ENCODE measurements around the gene TNFRSF18. TPM values are rescaled to one million over a fixed set of nuclear protein-coding genes. Genes with fewer than 3 reads are reported as not detected.

The TNFRSF18 gene
- total and polyA plus RNA-seq, 10 of the 15 experiments (the other 5 are each of a cell fraction or from before 2014, with no cell fraction given), result 0.18 to 7.5 (median 1.5) TPM; not detected in 1

- Histone ChIP-seq H3K9me3 (replicated peaks; ENCODE audit: control insufficient read depth, insufficient read depth, low read length) (peaks cover 2% of the 10 kb centered on the region; the same call in 1 of the 3 replicates), H3K4me1 (ENCODE audit: control insufficient read depth, insufficient read depth, low read length) (no peaks in the 10 kb centered on the region), H3K79me2 (ENCODE audit: control insufficient read depth, insufficient read depth, low read length) (no peaks in the 10 kb centered on the region), H2AFZ (ENCODE audit: control insufficient read depth, low read depth, low read length) (no peak overlapping the region), H3K9ac (ENCODE audit: control insufficient read depth, insufficient read depth, low read length) (no peak overlapping the region), H3K27me3 (replicated peaks in 1 of 2; ENCODE audit: control insufficient read depth in 2 of 2, insufficient read depth in 2 of 2, low read length in 1 of 2) (no peaks in the 10 kb centered on the region), H4K20me1 (ENCODE audit: control insufficient read depth, insufficient read depth) (no peaks in the 10 kb centered on the region), H3K36me3 (ENCODE audit: control insufficient read depth in 2 of 2, insufficient read depth in 2 of 2, low read length in 1 of 2) (no peaks in the 10 kb centered on the region), H3K27ac (ENCODE audit: control insufficient read depth, insufficient read depth) (no peak overlapping the region), H3K4me3 (no peak overlapping the region), H3K4me2 (ENCODE audit: control insufficient read depth, insufficient read depth) (no peak overlapping the region)
- WGBS (ENCODE audit: insufficient coverage, insufficient replicate concordance, low lambda C conversion rate, missing lambda C conversion rate), result 63% methylated on average over 35 of the region's 48 CpGs
- ChIA-PET SMC1A (ENCODE audit: uncharacterized antibody, unreplicated experiment) (no interaction called here), POLR2A (no interaction called here), RAD21 (ENCODE audit: unreplicated experiment) (no interaction called here), CTCF (no interaction called here)
- intact Hi-C loops (cut with micrococcal nuclease; ENCODE audit: unreplicated experiment), result no loop called here
- DNase-seq (ENCODE audit: low read depth, low spot score) (no peak), FAIRE-seq (no peak), ATAC-seq (no peak)
- in situ Hi-C loops (cut with MboI), result no loop called here
- no TSS peak for BruUV-seq (replicated peaks)
- no peak for TF ChIP-seq ZNF24 (IDR thresholded peaks at IDR 0.05)
- TF ChIP-seq GABPA (IDR thresholded peaks at IDR 0.05; ENCODE audit: low read depth), result no peak
- no peak for TF ChIP-seq MLLT1 (IDR thresholded peaks at IDR 0.05)
- no peak for TF ChIP-seq ZBED1 (IDR thresholded peaks at IDR 0.05; ENCODE audit: borderline replicate concordance)
- no peak for TF ChIP-seq JUNB (IDR thresholded peaks at IDR 0.05)
- no peak for TF ChIP-seq IKZF1 (conservative IDR thresholded peaks at IDR 0.05)
- TF ChIP-seq, protein P1, sequence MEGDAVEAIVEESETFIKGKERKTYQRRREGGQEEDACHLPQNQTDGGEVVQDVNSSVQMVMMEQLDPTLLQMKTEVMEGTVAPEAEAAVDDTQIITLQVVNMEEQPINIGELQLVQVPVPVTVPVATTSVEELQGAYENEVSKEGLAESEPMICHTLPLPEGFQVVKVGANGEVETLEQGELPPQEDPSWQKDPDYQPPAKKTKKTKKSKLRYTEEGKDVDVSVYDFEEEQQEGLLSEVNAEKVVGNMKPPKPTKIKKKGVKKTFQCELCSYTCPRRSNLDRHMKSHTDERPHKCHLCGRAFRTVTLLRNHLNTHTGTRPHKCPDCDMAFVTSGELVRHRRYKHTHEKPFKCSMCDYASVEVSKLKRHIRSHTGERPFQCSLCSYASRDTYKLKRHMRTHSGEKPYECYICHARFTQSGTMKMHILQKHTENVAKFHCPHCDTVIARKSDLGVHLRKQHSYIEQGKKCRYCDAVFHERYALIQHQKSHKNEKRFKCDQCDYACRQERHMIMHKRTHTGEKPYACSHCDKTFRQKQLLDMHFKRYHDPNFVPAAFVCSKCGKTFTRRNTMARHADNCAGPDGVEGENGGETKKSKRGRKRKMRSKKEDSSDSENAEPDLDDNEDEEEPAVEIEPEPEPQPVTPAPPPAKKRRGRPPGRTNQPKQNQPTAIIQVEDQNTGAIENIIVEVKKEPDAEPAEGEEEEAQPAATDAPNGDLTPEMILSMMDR (IDR thresholded peaks at IDR 0.05 in 2 of 3, conservative IDR thresholded peaks at IDR 0.05 in 1 of 3; ENCODE audit: control insufficient read depth in 2 of 3, extremely low read depth in 1 of 3, insufficient read depth in 1 of 3, low read depth in 3 of 3, low read length in 3 of 3), result no peak
- no peak for TF ChIP-seq EZH2 (IDR thresholded peaks at IDR 0.05; ENCODE audit: borderline replicate concordance, control insufficient read depth, low read depth, low read length)
- no peak for TF ChIP-seq SRF (IDR thresholded peaks at IDR 0.05; ENCODE audit: low read depth in 2 of 2, low read length in 2 of 2)
- TF ChIP-seq, protein P2, sequence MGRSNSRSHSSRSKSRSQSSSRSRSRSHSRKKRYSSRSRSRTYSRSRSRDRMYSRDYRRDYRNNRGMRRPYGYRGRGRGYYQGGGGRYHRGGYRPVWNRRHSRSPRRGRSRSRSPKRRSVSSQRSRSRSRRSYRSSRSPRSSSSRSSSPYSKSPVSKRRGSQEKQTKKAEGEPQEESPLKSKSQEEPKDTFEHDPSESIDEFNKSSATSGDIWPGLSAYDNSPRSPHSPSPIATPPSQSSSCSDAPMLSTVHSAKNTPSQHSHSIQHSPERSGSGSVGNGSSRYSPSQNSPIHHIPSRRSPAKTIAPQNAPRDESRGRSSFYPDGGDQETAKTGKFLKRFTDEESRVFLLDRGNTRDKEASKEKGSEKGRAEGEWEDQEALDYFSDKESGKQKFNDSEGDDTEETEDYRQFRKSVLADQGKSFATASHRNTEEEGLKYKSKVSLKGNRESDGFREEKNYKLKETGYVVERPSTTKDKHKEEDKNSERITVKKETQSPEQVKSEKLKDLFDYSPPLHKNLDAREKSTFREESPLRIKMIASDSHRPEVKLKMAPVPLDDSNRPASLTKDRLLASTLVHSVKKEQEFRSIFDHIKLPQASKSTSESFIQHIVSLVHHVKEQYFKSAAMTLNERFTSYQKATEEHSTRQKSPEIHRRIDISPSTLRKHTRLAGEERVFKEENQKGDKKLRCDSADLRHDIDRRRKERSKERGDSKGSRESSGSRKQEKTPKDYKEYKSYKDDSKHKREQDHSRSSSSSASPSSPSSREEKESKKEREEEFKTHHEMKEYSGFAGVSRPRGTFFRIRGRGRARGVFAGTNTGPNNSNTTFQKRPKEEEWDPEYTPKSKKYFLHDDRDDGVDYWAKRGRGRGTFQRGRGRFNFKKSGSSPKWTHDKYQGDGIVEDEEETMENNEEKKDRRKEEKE (IDR thresholded peaks at IDR 0.05), result no peak
- no peak for TF ChIP-seq FOXM1 (IDR thresholded peaks at IDR 0.05; ENCODE audit: low read depth, low read length)
- no peak for TF ChIP-seq NFXL1 (IDR thresholded peaks at IDR 0.05; ENCODE audit: borderline replicate concordance)
- no peak for TF ChIP-seq ZZZ3 (IDR thresholded peaks at IDR 0.05; ENCODE audit: control insufficient read depth, insufficient read length, low read depth)
Observed at GRCh38 chr1:1197551-1198422, 8.6 kb downstream of the TNFRSF18 start.
